HS-5 (cell line): Measurements from ENCODE around the gene ERC2.

Experiments
- DNase-seq: peaks from one replicate; pipeline ENCODE4 v3.0.0-alpha.2; 2012; ENCODE audit warnings: low read depth

ERC2 gene

DNA sequence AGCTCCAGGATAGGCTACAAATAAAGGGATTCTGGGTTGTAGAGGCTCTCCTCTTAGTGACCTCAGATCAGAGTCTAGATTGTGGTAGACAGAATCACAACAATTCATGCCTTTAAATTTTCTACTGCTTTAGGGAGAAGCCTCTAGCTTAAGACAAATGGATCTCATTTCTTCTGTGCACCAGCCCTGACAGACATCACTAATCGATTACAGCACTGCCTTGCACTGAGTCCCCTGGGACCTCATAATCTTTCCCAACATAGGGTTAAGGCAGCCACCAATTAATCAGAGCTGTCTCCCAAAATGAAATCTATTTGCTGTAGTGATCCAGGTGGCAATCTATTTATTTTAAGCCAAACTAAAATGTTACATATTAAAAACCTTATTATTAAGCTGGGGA is 544.6 kb downstream of the ERC2 start:
- no peak for DNase-seq

DNA sequence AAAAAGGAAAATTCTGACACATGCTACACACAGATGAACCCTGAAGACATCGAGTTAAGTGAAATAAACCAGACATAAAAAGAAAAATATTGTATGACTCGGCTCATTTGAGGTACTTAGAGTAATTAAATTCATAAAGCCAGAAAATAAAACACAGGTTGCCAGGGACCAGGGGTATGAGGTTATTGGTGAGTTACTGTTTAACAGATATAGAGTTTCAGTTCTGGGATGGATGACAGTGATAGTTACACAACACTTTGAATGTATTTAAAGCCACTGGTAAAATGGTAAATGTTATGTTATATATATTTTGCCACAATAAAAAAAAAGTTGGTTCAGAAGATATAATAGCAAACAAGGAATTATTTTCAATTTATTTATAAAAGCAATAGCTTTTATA is 545.1 kb downstream of the ERC2 start:
- no peak for DNase-seq

DNA sequence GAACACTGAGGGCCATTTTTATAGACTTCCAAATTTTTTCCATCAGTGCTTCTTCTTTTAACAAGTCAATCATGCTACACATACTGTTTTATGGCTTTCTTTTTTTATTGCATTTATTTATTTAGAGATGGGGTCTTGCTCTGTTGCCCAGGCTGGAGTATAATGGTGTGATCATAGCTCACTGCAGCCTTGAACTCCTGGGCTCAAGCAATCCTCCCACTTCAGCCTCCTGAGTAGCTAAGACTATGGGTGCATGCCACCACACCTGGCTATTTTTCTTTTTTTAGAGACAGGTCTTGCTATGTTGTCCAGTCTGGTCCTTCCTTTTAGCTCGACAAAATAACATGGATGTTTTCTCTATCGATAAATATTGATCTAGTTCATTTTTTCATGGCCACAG is 555.4 kb downstream of the ERC2 start:
- DNase-seq: no peak

DNA sequence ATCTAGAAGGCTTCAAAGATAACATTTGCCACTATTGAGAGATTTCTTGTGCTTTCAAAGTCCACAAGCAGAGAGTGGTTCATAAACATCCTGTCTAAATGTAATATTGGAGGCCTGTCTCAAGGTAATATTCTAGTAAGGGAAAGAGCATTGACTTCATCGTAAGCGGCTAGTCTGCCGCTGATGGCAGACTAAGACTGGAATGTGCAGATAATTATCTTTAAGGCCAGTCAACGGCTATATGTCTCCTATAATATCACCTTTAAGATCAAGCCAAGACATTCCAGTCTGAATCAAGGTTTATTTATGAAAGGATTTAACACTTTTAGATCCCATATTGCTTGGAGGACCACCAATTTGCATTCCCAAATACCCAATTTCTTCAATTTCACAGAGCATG is 557.0 kb downstream of the ERC2 start:
- DNase-seq: no peak

DNA sequence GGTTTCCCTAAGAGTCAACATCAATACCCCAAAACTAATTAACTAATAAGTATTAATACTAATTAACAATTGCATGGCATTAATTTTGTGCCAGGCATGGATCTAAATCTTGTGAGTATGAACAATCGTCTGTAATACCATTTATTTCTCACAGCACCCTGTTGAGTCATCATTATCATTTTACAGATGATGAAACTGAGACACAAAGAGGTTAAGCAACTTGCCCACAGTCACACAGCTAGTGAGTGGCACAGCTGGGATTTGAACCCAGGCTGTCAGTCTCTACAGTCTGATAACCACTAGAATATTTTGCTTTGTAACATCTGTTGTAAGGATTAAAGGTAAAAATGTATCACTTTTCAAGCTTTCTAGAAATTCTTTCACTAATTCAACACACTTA is 557.7 kb downstream of the ERC2 start:
- DNase-seq: no peak

DNA sequence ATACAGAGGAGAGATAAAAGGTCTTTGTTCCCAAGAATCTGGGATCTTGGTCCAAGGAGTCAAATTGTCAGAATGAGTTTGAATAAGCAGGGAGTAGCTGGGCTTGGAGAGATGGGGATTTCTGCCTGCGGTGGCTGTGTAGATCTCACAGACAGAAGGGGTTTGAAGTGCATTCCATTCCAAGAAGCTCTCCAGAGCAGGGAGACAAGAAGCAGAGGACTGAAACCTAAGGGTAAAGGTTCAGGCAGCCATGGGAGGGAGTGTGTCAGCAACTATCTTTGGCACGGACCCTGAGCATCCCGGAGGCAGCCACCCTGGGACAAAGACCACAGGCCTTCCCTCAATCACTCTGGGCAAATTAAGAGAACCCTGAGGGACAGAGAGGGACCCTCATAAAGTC is 558.9 kb downstream of the ERC2 start:
- no peak for DNase-seq

DNA sequence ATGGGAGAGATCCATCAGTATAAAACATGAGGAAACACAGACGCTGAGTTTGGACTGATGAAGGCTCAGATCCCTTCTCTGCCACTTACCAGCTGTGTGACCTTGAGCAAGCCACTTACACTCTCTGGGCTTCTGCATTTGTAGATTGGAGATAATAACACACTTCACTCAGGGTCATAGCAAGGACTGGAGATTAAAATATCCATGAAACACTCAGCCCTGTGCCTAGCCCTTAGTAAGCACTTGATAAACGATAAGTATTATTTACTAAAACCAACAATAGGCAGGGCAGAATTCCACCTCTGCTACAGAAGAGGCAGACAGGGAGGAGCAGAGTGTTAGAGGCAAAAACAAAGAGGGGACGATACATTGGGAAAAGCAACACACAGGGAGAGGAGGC is 560.7 kb downstream of the ERC2 start:
- DNase-seq: no peak

DNA sequence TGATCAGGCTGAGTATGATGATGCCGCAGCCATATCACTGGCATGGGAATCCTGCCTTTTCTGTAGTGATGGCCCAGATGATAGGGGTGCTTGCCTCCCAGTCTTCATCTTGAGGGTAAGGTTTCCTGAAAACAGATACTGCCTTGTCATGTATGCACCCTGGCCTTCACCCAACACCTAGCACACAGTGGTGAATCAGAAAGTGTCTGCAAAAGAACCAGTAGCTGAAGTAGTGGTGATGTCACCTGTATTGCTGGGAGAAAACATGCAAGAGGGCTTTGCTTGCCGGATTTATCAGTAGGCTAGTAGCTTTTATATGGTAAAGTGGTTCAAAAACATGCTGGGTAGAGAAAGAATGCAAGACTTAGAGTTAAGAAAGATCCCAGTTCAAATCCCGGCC is 561.4 kb downstream of the ERC2 start:
- no peak for DNase-seq

DNA sequence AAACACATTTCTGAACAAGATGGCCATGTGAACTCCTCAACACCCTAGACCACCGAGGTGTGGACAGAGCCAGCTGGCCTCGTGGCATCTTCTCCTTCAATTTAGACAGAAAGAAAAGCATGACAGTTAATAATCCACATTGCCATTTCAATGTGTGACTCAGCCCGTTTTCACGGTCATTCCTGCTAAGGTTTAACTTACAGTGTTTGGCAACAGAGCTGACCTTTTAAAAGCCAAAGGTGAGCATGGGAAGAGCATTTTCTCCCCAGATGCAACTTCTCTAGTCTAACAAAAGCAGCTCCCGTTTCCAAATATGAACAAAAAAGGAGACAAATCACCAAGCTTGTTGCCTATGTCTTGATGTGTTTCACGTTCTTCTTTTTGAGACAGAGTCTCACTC is 563.6 kb downstream of the ERC2 start:
- no peak for DNase-seq

DNA sequence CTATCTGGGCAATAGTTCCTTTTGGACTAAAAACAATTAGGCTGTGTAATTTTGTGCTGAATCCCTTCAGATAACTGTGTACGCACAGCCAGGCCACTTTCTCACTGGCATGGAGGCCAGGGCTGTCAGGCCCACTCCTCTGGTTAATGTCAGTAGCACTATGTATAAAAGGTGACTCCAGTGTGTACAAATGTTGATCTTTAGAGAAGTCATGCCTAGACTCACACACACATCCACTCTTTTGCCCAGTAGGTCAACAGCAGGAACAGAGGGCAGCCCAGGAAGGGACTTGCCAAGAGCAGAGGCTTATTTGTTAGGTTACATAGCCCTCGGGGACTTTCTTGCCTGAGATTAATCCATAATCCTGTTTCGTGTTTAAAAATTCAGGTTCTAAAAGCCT is 564.6 kb downstream of the ERC2 start:
- no peak for DNase-seq

DNA sequence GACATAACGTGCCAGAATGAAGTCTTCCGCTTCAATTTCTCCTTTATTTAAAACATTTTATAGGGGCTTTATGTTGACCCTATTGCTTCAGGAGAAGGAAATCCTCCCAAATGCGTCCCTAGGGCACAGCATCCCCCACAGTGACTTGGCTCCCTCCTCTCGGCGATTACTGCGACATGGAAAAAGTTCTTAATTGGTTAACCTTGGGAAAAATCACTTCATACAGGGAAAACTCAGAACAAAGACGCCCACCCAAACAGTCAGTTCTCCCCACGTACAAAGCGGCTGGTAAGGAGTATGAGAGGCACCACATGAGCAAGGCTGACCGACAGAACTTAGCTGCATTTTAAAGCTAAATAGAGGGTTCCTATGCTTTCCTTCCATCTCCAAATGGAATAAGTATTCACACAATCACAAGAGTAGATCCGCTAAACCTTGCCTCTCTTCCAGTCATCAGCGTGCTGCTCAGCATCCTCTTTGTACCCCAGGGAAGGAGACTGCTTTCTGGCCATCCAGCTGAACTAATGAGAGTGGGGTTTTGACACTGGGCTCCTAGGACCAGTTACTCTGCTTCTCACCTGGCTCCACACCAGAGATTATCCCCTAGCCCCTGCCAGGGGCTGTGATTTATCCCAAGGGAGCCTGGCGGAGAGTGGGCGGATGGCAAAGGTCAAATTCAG is 565.9 kb downstream of the ERC2 start:
- DNase-seq: no peak

DNA sequence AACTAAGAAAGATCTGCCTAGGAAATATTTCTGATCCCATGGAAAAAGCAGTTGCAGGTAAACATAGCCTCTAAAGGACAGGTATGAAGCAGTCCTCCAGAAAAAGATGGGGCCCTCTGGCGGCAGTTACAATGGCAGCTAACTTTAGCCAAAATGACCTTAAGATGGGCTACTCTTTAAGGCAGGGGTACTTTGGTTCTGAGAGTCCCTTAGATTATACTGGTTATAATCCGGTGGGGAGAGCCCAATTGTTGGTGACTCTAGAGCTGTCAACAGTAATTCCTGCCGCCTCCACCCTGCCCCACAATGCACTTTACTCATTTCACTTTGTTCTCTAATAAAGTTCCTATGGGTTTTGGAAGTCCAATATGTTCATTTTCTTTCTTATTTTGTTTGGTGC is 568.4 kb downstream of the ERC2 start:
- DNase-seq: no peak

DNA sequence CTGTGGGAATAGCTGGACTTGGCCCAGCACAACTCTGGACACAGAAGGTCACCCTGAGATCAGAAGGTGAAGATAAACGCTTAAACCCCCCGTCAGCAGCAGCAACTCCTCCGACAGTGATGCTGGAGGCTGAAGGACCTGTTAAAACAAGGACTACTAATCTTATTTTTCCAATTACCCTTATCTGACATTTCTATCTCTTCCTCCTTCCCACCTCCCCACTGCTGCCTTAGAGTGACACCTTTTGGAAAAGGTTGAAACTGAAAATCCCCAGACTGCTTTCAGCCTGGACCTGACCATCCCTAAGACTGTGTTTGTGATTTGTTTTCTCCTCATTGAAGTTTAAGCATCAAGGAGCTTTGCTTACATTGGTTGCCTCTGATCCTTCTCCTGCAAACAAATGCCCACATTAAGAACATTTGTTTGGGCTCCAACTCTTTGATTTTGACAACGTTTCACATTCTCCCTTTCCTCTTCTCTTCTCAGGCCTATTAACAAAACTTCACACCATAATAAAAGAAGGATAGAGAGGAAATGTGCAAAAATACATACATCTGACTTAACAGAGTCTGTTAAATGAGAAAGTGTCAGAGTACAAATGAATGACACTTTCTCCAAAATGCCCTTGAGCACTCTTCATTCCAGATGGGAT is 570.6 kb downstream of the ERC2 start:
- no peak for DNase-seq

DNA sequence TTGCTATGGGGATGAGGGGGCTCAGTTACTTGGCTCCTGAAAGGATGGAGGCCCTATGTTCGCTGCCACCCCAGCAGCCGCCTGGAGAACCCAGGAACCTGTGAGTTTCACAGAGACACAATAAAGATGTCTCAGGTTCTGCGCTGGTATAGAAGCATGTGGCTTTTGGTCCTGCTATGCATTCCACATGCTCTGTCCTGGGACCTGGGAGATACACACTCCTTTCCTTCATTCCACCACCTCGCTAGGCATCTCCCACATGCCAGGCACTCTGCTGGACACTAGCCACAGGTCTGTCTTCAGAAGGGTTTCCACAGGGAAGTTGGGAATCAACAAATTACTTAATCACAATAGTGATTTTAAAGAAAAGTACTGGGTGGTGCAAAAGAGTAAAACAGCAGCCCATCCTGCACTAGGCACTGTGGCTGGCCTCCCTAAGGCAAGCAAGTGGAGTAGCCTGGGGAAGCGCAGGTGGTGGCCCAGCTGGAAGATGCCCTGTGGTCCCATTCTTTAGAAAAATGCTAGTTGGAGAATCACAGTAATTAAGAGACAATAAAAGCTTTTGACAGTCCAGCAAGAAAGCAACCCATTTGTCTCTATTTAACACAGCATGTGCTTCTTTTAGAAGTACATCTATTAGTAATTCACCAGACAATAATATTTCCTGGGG is 572.2 kb downstream of the ERC2 start:
- no peak for DNase-seq

DNA sequence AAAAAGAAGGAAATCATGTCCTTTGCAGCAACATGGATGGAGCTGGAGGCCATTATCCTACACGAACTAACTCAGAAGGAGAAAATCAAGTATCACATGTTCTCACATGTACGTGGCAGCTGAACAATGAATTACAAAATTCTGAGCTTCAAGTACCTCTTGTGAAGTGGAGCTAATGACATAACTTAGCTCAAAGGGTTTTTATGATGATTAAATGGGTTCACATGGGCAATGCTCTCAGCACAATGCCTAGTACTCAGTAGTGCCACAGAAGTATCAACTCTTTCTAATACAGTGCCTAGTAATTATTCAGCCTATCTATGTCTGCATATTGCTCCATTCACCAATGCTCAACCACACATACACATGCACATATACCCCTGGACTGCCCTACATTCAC is 573.7 kb downstream of the ERC2 start:
- no peak for DNase-seq

DNA sequence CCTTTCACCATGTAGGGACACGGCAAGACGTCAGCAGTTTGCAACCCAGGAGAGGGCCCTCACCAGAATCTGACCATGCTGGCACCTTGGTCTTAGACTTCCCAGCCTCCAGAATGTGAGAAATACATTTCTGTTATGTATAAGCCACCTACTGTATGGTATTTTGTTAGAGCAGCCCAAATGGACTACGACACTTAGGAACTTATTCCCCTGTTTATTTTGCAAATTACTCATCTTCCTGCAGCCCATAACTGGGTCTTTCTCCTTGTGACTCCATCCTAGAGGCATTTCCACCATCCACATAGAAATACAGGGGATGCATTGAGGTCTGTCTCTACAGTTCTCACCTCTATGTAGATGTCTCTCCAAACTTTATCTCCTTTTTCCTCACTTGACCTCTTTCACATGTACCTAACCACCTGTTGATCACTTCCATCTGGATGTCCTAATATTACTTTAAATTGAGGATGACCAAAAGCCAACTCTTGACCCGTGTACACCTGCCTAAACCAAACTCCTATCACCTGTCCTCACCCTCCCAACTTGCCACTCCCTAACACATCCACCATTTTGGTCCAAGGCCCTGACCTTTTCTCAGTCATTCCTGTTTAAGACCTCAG is 575.1 kb downstream of the ERC2 start:
- peak; percentile 23 for DNase-seq

DNA sequence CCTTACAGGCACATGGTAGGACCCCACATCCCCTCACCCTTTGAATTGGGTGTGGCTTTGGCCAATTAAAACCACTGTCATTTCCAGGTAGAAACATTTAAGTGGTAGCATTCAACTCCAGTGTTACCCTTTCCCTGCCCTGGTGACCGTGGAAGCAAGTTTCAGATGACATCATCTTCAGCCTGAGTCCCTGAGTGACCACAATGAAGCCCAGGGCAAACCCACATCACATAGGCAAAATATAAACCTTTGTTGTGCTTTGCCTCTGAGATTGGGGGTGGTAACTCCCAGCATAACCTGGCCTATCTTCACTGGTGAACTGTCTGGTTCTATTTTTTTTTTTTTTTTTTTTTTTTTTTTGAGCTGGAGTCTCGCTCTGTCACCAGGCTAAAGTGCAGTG is 577.2 kb downstream of the ERC2 start:
- DNase-seq: no peak

DNA sequence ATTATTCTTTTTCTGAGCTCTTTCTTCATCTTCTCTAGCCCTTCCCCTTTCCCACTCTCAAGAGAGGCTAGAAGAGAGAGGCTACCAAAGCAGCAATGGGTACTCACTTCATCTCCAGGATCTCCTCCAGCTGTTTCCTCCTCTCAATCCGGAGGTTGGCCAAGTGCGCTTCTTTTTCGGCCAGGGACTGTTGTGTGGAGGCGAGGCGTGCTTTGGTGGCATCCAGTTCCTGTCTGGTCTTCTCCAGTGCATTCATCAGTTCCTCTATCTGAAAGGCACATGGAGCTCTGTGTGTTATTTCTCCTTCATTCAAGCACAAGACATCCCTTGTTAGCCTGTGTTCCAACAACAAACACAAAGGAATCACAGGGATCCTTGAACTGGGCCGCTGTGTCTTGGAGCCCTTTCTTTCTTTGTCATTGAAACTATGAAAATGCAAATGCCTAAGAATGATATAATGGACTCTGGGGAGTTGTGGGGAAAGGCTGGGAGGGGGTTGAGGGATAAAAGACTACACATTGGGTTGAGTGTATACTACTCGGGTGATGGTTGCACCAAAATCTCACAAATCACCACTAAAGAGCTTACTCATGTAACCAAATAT is 579.9 kb downstream of the ERC2 start:
- no peak for DNase-seq

DNA sequence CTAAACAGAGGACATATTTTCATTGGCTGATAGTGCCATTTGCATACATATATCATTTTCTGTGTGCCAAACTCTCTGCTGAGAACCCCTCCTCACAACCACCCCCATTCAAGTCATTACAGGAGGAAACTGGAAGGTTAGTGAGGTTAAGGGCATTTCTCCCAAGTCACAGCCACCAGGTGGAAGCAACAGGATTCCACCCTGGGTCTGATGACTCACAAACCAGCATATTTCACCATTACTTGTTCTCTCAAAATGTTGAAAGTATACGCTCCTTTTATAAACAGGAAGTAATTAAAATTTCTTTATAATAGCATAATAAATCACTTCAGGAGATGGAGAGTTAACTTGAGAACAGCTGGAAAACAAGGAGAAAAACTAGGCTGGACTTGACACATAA is 582.5 kb downstream of the ERC2 start:
- DNase-seq: peak; percentile 45

DNA sequence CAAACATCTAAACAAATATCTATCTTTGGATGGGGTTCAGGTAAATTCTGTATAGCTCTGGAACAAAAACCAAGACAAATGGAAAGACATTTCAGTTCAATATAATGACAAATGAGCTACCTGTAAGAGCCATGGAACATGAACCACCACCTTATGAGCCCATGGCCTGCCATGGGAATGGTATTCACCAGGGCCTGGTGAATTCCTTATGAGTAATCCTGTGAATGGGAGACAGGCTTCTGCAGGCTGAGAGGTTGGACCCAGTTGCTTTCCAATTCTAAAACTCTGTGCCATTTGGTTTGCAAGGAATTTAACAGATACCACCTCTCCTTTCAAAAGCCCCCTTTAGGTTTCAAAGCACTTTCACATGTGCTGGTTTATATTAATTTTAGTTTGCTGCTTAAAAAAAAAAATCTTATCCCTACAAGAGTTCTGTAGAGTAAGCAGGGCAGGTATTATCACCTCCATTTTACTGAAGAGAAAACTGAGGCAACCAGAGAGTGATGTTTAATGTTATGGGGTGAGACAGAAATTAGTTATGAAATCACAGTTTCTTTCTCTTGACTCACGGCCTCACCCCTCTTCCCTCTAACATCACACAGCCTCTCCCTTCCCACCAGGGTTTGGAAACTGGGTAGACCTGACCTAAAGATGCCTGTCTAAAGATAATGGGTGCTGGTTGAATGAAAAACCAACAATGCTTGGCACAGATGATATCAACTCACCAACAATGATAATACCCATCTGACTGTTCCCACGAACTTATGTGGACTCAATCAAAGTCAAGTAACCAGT is 583.6 kb downstream of the ERC2 start:
- no peak for DNase-seq

DNA sequence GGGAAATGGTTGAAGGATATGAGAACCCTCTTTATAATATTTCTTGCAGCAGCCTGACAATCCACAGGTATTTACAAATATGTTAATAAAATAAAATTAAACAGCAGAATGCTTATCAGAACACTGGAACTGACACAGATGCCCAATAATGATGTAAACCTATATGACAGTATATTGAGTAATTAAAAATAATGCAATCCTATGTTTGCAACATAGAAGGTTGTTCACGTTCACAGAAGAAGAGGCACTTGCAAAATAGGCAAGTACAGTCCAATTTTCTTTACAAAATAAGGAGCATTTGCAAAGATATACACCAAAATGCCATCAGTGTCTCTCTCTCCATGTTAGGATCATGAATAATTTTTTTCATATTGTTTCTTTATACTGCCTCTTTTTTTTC is 584.2 kb downstream of the ERC2 start:
- DNase-seq: no peak

DNA sequence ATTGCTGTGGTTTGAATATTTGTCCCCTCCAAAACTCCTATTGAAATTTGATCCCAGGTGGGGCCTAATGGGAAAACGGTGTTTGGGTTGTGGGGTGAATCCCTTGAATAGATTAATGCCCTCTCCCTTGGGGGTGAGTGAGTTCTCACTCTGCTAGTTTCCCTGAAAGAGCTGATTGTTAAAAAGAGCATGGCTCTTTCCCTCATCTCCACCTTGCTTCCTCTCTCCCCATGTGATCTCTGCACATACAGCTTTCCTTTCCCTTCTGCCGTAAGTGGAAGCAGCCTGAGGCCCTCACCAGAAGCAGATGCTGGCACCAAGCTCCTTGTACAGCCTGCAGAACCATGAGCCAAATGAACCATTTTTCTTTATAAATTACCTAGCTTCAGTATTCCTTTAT is 586.3 kb downstream of the ERC2 start:
- DNase-seq: no peak
